ENCODE results near the gene MMP3. TPM values are rescaled to one million over a fixed set of nuclear protein-coding genes. Genes with fewer than 3 reads are reported as not detected.

The MMP3 gene
- total and polyA plus RNA-seq, 12 donors = 0.14 to 0.69 (median 0.20) TPM; not detected in 9

DNA sequence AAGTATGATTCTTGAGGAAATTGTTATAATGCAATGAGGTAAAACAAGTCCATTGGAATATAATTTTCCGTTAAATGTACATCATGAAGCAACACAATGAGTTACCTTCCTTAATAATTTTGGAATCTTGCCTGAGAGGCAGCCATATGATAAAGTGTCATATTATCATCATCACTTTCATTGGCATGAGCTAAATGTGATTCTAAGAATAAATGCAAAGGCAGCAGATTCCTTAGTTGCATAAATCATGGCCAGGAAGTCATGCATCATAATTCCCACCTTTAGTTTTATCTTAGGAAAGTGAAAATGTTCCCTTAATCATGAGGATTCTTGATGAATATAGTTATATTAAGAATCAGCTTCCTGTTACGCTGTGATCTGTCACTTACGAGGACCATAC is 31.2 kb downstream of the MMP3 start:
- intact Hi-C loops (cut with DNase I) = no loop called here
- no peak overlapping the region for H3K4me3 ChIP-seq
- H3K9me3 ChIP-seq (replicated peaks in 1 of 3) = peaks cover 0 to 4% (median 0%) of the 10 kb centered on the region in 3 donors
- WGBS, 4 donors = 63 to 77% (median 64%) methylated on average over 3 of the region's 3 CpGs
- H3K27me3 ChIP-seq = no peaks in the 10 kb centered on the region
- H3K27ac ChIP-seq = no peak overlapping the region
- H3K4me1 ChIP-seq (replicated peaks in 1 of 2) = no peaks in the 10 kb centered on the region
- H3K36me3 ChIP-seq (replicated peaks in 1 of 2) = no peaks in the 10 kb centered on the region
- no peak for TF ChIP-seq POLR2A (IDR thresholded peaks at IDR 0.05)
- no peak for TF ChIP-seq CTCF (IDR thresholded peaks at IDR 0.05)
- DNase-seq = no peak

DNA sequence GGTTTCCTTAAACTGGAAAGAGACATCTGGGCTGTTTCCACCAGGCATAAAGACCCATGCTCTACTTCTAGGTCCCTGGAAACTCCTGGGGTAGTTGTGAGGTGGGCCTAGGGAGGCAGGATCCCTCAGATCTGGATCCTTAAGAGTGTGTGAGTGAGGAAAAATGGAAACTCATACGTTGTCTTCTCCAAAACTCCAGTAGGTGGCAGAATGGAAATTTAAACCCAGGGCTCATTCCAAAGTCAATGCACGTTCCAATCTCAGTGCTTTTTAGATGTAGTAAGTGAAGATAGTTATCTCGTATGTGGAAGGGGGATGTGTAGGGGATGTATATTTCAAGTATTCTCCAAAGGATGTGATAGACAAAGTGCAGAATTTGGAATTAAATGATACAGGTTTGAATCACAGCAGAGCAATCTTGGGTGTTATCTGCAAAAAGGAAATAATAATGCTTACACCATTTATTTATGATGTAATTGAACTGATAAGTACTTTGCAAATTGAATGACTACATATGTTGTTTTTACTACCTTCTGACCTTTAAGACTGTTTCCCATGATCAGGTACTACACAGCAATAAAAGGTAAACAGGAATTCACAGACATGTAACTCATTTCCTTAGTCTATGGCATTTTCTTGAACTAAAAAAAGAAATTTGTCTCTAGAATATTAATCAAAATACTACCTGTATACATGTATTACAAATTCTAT is 32.3 kb downstream of the MMP3 start:
- intact Hi-C loops (cut with DNase I) = no loop called here
- H3K27ac ChIP-seq = no peak overlapping the region

DNA sequence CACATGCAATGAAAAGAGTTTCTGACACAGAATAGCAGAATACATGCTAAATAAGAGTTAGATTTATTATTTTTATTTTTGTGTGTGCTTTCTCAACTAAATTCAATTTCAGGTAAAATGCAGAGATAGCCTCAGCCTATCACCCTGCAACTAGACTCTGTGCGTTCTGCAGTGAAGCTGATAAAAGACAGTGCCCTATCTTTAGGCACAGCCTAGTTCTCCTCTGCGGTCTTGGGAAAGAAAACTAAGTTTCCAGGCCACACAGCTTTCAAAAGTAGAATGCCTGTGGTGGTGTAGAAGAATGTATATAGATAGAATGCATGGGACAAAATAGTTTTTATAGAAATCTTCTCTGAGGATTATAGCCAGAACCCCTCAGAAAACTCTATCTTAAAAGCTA is 33.4 kb downstream of the MMP3 start:
- Histone ChIP-seq H3K4me3 (no peak overlapping the region), H3K27ac (no peak overlapping the region), H3K9me3 (replicated peaks in 1 of 3) (peaks cover 0 to 4% (median 0%) of the 10 kb centered on the region in 3 donors), H3K4me1 (replicated peaks in 1 of 2) (no peaks in the 10 kb centered on the region), H3K27me3 (no peaks in the 10 kb centered on the region), H3K36me3 (replicated peaks in 1 of 2) (no peaks in the 10 kb centered on the region)
- TF ChIP-seq CTCF (IDR thresholded peaks at IDR 0.05) = no peak
- no peak for TF ChIP-seq POLR2A (IDR thresholded peaks at IDR 0.05)
- 75 to 82% (median 78%) methylated on average over 2 of the region's 2 CpGs for WGBS, 4 donors
- no peak for DNase-seq
- intact Hi-C loops (cut with DNase I) = no loop called here

More for the DNA sequence above, 32.3 kb downstream of the MMP3 start:
- no peaks in the 10 kb centered on the region for H3K4me1 ChIP-seq (replicated peaks in 1 of 2)
- H3K27me3 ChIP-seq = no peaks in the 10 kb centered on the region
- no peaks in the 10 kb centered on the region for H3K36me3 ChIP-seq (replicated peaks in 1 of 2)
- H3K4me3 ChIP-seq = no peak overlapping the region
- no peak for DNase-seq
- WGBS, 4 donors = 2 to 8% (median 5%) methylated on average over 3 of the region's 3 CpGs
- no peak for TF ChIP-seq POLR2A (IDR thresholded peaks at IDR 0.05)
- TF ChIP-seq CTCF (IDR thresholded peaks at IDR 0.05) = peak in 4 of 6 experiments; percentile 12 to 33 (median 27)
- peaks cover 0 to 4% (median 0%) of the 10 kb centered on the region in 3 donors for H3K9me3 ChIP-seq (replicated peaks in 1 of 3)

DNA sequence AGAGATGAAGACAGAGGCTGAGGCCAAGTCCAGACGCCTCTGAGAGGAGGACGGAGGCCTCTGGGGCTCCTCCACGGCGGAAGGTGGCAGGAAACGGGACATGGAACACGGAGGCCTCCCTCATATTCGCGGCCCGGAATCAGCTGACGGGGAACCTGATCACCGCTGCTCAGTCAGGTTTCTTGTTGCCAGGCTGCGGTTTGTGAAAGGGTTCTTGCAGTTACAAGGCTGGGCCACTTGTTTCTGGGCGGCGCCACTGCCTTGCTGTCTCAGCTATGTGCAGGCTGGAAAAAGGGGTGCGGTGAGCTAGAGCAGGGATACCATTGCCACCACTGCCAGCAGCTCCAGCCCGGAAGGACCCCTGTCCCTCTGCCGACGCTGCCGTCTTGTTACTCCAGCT is 35.5 kb downstream of the MMP3 start:
- peak in 2 of 6 experiments; percentile 11 to 26 for TF ChIP-seq CTCF (IDR thresholded peaks at IDR 0.05)
- TF ChIP-seq POLR2A (IDR thresholded peaks at IDR 0.05) = no peak
- 25 to 65% (median 43%) methylated on average over 9 to 19 of the region's 19 CpGs for WGBS, 4 donors

More for the DNA sequence above, 35.5 kb downstream of the MMP3 start:
- intact Hi-C loops (cut with DNase I) = no loop called here
- Histone ChIP-seq H3K27ac (no peak overlapping the region), H3K4me1 (replicated peaks in 1 of 2) (no peaks in the 10 kb centered on the region), H3K36me3 (replicated peaks in 1 of 2) (no peaks in the 10 kb centered on the region), H3K9me3 (replicated peaks in 1 of 3) (peaks cover 0 to 4% (median 0%) of the 10 kb centered on the region in 3 donors), H3K4me3 (no peak overlapping the region), H3K27me3 (no peaks in the 10 kb centered on the region)
- DNase-seq = peak in 6 of 7 donors; percentile 16 to 54 (median 18)
